GM19099 (cell line): ENCODE measurements around the gene TUBB6.
A peak's percentile ranks its signal among the peaks of the same experiment; 100 is the strongest.

ENCODE experiments used
- POLR2A ChIP-seq: IDR thresholded peaks from 3 replicates; pipeline ENCODE4 v1.6.1; 2011; ENCODE audit warnings: low read depth; ENCODE audit not compliant: insufficient read length; ENCODE audit errors: extremely low read depth

TUBB6 gene

GRCh38 chr18:12307701-12308385 is at the start of gene TUBB6:
TSS of gene TUBB6 (plus strand) at chr18:12308241. CDS start at chr18:12308293, 52 bp downstream.
- TF ChIP-seq POLR2A, result peak; percentile 77

GRCh38 chr18:12258719-12259705 is 49.0 kb upstream of the TUBB6 start:
- TF ChIP-seq POLR2A, result no peak

GRCh38 chr18:12262748-12263147 is 45.3 kb upstream of the TUBB6 start:
- no peak for TF ChIP-seq POLR2A

- no peak for TF ChIP-seq POLR2A
Measured at GRCh38 chr18:12264864-12265263, 43.2 kb upstream of the TUBB6 start.

GRCh38 chr18:12271376-12272235 is 36.4 kb upstream of the TUBB6 start:
- no peak for TF ChIP-seq POLR2A

- TF ChIP-seq POLR2A, result no peak
Measured at GRCh38 chr18:12274793-12275192, 33.2 kb upstream of the TUBB6 start.

- no peak for TF ChIP-seq POLR2A
Measured at GRCh38 chr18:12276736-12277554, 31.1 kb upstream of the TUBB6 start.

GRCh38 chr18:12278215-12278671 is 29.8 kb upstream of the TUBB6 start:
- TF ChIP-seq POLR2A, result no peak

GRCh38 chr18:12278741-12279682 is 29.0 kb upstream of the TUBB6 start:
- no peak for TF ChIP-seq POLR2A

- TF ChIP-seq POLR2A, result no peak
Measured at GRCh38 chr18:12279781-12280531, 28.1 kb upstream of the TUBB6 start.

- TF ChIP-seq POLR2A, result no peak
Measured at GRCh38 chr18:12281861-12282260, 26.2 kb upstream of the TUBB6 start.

GRCh38 chr18:12282442-12283039 is 25.5 kb upstream of the TUBB6 start:
- TF ChIP-seq POLR2A, result no peak
